ENCODE results near the gene ZNF672.

ZNF672 gene

DNA sequence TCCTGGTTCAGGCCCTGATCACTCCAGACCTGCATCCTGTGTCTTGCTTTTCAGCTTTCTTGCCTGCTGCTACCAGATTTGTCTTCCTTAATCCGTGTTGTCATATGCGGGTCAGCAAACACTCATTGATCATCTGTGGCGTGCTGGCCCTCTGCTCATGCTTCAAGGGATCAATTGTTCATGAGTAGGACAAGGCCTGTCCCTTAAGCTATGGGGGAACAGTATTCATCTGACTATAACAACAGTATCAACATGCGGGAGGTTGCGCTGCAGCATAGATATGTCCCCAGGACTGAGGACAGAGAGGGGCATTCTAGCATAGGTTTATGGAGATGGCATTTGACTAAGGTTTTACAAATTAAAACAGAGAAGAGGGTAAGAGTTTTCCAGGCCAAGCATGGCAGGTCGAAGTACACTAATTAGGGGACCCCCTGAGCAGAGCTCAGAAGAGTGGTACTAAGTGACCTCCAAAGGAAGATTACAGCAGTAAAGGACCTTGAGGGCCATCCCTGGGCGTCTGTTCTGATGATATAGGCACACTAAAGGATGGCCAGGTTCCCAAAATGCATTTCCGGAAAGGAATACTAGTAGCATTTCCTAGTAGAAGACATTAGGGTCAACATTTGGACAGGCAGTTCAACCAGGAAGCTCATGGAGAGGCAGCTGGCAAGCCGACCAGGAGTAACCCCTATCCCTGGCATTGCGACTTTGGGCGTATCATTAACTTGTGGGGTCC is 811 bp upstream of the ZNF672 start:
- no peak for DNase-seq (ENCODE audit: low read depth)

DNA sequence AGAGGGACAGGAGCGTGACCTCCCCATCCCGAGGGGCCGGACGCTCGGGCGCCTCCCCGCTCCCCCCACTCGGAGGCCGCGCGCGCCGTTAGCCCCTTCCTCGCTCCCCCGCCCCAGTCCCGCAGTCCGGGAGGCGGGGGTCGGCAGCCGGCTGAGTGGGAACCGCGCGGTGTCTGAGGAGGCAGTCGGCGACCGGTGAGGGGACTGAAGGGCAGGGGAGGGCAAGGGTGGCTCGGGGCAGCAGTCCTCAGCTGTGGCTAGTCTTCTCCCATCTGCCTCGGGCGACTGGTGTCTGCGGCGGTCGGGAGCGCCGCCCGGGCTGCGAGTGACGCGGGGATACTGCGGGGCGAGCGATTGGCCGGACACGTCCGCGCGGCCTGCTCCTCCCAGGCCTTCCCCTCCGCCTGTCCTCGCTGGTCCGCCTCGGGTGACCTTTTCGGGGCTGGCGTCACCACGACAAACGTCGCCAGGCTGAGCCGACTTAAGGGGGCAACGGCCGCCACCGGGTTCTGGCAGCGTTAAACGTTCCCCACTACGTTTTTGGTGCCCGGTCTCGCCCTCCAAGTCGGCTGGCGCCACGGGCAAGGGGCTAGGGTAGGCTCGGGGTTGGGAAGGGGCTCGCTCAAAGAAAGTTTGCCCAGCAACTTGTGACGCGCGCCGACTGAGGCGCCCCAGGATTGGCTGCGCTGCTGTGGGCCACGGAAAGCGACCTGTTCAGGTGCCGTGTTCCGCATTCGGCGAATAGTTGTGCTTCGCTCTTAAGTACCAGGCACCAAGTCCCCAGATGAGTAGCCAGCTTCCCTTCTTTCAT is 538 bp downstream of the ZNF672 start:
- DNase-seq (ENCODE audit: low read depth), result peak; percentile 68

DNA sequence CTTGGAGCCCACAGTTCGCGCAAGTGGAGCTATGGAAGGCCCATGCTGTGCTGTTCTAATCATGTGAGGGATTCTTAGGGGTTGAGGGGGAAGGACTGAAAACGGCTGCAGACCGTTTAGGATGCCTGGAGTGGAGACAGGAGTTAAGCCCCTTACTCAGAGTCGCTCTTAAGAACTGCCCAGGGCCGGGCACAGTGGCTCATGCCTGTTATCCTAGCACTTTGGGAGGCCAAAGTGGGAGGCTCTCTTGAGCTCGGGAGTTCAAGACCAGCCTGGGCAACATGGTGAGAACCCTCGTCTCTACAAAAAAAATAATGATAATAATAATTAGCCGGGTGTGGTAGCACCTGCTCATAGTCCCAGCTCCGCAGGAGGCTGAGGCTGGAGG is 1.1 kb downstream of the ZNF672 start:
- no peak for DNase-seq (ENCODE audit: low read depth)

DNA sequence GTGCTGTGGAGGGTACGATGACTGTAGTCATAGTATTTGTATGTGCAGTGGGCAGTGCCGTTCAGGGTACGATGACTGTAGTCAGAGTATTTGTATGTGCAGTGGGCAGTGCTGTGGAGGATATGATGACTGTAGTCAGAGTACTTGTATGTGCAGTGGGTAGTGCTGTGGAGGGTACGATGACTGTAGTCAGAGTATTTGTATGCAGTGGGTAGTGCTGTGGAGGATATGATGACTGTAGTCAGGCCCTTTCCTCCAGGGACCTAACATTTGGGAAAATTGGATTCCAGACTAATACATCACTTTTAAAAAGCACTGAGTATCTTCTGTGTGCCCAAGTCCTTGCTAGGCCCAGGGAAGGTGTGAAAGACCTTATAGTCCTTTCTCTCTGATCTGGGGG is 2.9 kb downstream of the ZNF672 start:
- no peak for DNase-seq (ENCODE audit: low read depth)

DNA sequence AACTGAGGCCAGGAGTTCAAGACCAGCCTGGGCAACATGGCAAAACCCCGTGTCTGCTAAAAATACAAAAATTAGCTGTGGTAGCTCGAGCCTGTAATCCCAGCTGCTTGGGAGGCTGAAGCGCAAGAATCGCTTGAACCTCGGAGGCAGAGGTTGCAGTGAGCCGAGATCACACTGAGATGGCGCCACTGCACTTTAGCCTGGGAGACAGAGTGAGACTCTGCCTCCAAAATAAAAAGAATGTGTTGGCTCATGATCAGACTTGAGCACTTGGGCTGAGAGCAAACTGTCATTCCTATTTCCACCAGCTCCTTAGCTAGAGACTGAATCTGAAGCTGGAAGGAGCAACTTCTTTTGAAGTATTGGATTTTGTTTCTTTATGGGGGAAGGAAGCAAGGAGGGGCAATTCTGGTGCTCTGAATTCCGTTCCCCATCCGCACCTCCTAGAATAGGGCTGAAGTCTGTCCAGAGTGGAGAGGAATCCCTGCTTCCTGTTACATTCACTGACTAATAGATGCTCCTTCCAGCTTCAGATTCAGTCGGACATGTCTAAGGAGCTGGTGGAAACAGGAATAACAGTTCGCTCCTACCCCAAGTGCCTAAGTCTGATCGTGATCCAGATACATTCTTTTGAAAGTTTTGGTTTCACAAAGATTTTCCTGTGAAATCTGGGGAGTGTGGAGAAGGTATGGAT is 3.8 kb downstream of the ZNF672 start:
- no peak for DNase-seq (ENCODE audit: low read depth)

DNA sequence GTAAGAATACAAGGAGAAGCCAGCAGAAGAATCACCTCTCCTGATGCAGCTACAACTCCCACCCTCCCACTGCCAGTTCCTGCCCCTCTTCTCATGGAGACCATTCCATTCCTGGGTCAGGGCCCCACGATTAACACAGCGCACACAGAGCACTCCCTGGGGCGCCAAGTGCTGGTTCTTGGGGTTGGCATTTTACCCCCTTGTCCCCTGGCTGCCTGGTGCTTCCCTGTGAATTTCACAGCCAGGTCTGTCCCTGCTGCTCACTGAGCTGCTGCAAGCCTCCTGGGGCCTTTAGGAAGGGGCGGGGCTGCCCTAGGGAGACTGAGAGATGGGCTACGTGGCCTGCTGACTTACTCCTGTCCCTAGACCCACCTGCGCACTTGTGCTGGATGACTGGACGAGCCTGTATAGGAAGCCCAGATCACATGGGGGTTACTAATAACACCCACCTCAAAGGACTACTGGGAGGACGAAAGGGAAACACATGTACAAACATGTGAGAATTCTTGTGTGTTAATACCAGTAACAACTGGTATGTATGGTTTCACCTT is 4.8 kb downstream of the ZNF672 start:
- no peak for DNase-seq (ENCODE audit: low read depth)

DNA sequence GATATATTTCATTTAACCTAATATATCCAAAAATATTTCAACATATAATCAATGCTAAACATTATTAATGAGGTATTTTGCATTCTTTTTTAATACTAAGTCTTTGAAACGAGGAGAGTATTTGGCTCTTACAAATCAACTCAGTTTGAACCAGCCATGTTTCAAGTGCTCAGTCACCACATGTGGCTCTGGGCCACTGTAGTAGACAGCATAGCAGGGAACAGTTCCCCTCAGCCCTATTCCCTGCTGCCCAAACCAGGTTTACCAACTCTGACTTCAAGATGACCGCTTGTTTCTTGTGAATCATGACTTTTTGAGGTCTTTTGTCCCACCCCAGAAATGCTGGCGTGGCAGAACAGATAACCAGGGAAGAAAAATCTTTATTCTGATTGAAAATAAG is 5.7 kb downstream of the ZNF672 start:
- DNase-seq (ENCODE audit: low read depth), result no peak

DNA sequence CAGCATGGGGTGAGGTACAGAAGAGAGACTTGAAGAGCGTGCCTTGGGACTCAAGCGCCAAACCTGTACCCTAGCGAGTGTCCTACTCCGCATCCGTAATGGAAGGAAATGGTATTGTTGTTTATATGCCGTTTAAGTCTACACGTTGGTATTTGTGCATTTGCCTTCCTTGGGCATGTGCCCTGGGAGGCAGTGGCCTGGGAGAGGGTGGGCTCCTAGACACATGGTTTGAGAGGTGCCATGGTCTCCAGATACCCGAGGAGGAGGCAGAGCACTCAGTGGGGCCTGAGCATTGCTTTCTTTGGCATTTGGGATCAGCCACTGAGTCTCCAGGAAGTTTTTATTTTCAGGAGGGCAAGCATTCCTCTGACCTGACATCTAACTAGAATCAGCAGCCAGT is 6.5 kb downstream of the ZNF672 start:
- no peak for DNase-seq (ENCODE audit: low read depth)

DNA sequence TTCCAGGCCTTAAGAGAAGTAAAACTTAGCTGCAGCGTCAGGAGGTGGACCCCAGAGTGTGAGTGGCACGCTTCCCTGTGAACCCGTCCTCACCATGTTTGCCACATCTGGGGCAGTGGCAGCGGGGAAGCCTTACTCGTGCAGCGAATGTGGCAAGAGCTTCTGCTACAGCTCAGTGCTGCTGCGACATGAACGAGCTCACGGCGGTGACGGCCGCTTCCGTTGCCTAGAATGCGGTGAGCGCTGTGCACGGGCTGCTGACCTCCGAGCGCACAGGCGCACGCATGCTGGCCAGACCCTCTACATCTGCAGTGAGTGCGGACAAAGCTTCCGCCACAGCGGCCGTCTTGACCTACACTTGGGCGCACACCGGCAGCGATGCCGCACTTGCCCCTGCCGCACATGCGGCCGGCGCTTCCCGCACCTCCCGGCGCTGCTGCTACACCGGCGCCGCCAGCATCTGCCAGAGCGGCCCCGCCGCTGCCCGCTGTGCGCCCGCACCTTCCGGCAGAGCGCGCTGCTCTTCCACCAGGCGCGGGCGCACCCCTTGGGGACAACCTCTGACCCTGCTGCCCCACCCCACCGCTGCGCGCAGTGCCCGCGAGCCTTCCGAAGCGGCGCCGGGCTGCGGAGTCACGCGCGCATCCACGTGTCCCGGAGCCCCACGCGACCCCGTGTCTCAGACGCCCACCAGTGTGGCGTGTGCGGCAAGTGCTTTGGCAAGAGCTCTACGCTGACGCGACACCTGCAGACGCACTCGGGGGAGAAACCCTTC is 9.3 kb downstream of the ZNF672 start:
- no peak for DNase-seq (ENCODE audit: low read depth)

DNA sequence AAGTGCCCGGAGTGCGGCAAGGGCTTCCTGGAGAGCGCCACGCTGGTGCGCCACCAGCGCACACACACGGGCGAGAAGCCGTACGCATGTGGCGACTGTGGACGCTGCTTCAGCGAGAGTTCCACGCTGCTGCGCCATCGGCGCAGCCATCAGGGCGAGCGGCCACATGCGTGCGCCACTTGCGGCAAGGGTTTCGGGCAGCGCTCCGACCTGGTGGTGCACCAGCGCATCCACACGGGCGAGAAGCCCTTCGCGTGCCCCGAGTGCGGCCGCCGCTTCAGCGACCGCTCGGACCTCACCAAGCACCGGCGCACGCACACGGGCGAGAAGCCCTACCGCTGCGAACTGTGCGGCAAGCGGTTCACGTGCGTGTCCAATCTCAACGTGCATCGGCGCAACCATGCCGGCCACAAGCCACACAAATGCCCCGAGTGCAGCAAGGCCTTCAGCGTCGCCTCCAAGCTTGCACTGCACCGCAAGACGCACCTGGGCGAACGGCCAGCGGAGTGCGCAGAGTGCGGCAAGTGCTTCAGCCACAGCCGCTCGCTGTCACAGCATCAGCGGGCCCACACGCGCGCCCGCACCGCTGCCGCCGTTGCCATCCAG is 10.0 kb downstream of the ZNF672 start:
- DNase-seq (ENCODE audit: low read depth), result no peak

DNA sequence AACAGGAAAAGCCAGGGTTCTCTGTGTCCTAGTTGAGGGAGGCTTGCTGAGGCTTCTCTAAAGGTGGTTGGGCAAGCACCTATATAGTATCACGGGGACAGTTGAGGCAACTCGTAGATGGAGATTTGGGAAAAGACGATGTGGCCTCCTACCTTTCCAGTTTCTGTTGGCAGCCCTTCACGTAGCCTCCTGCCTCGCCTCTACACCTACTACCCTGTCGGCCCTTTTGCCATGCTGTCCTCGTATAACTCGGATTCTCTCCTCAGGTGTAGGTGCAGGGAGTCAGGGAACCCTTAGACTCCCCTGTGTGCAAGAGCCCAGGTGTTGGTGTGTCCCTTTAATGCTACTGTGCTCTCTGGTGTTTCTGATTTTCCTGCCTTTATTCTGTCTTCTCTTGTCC is 10.6 kb downstream of the ZNF672 start:
- DNase-seq (ENCODE audit: low read depth), result no peak

DNA sequence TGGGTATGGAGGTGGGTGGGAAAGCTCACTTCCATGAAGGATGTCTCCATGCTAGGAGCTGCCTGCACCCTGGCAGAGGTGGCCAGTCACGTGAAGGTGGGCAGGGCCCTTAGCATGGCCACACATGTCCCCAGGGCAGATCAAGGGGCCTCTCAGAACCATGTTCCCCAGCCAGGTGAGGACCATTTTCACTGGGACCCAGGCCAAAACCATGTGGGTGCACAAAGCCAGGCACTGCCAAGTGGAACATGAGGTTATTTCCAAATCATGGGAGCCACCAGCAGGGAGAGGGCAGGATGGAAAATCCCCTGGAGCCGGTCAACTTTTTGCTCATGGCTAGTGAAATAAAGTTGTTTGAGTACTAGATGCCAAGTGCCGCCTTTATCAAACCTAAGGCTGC is 11.1 kb downstream of the ZNF672 start:
- DNase-seq (ENCODE audit: low read depth), result no peak

DNA sequence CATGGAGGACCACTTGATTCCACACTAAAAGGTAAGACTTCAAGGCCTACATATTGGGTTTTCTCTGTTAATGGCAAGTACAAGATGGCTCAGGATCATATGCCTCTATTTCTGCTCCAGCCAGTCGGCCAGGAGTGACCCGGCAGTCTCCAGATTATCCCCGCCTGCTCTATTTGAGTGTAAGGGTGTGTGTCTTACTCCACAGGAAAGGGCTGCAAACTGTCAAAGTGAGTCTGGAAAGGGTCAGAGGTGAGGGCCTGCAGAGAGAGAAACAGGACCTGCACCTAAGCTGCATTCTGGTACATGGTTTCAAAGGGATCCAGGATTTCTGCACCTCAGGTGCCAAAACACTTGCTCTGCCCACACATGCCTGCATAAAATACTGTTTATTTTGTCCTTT is 11.6 kb downstream of the ZNF672 start:
- DNase-seq (ENCODE audit: low read depth), result no peak

DNA sequence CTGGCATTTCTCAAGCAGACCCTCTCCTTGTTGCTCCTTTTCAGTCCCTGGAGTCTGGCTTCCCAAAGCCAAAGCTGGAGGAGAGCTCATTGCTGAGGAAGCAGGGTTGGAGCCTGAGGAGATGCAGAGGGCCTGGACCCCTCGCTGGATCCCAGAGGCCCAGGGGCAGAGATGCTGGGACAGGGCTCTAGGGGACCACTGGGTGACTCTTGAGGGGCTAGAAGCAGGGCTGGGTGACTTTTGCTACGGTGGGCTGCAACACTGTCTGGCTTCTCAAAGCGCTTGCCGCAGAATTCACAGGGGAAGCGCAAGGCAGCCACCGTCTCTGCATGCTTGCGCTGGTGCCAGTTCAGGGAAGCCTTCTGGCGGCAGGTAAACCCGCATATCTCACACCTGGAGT is 12.1 kb downstream of the ZNF672 start:
- DNase-seq (ENCODE audit: low read depth), result no peak

DNA sequence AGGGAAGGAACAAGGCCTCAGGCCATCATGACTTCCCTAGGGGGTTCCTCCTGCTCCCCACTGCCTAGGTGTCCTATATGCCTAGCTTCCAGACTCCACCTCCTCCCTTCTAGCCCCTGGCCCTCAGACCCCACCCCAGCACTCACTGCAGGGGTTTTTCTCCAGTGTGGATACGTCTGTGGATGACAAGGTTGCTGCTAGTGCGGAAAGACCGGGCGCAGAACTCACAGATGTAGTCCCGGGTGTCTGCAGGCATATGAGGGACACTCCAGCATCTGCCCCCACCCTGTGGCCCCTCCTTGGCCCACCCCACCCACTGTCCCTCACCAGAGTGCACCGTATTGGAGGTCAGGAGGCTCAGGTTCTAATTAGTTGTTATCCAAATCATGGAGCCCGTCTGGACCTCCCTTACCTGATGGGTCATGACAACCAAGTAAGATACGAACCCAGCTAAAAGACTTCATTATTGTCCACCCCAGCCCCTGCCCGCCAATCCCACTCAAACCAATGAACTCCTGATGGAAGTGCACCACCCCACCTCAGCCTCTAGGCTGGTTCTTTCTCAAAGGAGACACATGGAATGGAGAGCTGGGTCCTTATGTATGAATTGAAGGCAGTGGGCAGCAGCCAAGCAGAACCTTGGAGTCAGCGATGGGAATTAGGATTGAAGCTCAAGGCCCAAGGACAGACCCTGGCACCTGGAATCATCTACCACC is 12.7 kb downstream of the ZNF672 start:
- no peak for DNase-seq (ENCODE audit: low read depth)

DNA sequence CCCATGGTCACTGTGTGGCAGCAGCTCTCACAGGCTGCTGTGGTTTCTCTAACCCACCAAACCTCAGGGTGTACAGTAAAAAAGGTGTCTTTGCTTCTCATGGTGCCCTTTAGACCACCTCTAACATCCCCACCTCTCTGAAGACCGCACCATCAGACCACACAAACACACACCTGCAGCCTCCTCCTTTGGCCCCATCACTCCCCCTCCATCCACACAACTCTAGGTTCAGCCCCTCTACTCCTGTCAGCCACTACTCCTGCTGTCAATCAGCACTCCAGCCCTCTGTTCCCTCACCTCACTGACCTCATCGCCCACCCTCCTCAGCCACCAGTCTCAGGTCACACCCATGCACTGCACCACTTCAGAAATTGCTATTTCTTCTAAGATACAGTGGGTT is 13.4 kb downstream of the ZNF672 start:
- no peak for DNase-seq (ENCODE audit: low read depth)

DNA sequence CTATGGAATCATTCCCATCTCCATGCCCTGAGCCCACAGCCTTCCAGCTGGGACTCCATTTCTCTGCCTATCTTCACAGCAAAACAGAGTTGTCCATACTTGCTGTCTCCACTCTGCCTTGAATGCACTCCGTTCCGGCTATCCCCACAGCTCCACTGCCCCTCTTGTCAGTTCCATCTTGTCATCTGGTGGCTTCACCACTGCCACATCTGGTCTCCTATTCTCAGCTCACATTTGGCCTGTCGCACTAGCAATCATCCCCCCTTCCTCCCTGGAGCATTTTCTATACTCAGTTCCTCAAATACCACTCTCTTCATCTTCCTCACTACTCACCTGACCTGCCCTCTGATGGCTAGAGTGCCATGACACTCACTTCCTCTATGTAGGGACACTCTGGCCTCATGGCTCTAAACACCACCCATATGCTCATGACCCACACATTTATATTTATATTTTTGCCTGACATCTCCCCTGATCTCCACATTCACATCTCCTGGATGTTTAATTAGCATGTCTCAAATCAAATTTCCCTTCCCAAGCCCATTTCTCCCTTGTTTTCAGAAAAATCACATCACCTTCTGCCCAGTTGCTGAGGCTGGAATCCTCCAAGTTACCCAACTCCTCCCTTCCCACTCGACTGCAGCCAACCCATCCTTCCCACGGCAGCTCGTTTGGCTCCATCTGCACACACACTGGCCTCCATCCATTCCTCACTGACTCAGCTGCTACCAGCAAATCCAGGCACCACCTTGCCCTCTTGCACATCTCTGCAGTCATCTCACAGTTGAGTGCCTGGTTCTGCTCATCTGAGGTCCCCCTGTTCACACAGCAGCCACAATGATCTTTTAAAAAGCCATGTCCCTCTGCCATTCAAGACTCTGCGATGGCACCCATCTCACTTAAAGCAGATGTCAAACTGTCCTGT is 14.7 kb downstream of the ZNF672 start:
- DNase-seq (ENCODE audit: low read depth), result no peak

DNA sequence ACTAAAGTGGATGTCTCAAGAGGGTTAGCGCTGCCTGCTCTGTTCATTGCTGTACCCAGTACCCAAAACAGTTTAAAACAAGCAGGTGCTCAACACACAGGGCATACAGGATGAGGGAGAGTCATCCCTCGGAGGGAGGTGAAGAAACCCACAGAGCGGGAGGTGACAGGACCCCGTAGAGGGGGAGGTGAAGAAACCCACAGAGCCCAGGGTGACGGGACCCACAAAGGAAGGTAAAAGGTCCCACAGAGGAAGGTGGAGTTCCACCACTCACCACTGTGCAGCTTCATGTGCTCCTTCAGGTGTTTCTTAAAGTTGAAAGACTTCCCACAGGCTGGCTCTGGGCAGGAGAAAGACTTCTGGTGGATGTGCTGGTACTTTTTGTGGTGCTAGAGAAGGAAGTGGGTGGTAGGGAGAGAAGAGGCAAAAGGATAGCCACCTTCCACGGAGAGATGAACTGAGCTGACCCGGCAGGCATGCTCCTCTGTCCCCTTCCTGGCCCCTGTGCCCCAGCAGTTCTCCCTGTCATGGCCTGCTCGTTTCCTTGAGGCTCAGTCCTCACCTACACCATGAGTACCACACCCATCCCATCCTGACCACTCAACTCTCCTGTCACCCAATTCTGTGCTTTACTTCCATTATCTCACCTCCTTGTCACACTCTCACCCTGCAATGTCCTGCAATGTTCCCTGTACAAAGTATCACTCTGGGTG is 15.8 kb downstream of the ZNF672 start:
- DNase-seq (ENCODE audit: low read depth), result no peak

DNA sequence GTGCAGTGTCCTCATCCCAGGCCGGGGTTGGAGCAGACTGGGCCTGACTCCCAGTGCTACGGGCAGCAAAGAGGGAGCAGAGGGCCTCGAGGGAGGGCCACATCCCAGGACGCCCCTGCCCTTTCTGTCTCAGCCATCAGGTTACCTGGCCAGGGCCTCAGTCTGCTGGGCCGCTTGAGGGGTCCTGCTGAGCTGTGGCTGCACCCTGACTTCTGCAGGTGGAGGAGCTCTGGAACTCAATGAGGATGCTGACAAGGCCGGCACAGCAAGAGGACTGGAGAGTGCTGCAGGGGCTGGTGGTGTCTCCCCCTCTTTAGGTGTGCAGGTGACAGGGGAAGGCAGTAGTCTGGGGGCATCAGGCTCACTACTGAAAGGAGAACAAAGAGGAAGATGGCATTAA is 17.6 kb downstream of the ZNF672 start:
- no peak for DNase-seq (ENCODE audit: low read depth)
